DND-41 (cell line): Measurements from ENCODE around the gene KIF5B.

Experiments
- ATAC-seq: fragments of 200-7000 bp; cut with Tn5 transposase; 3 replicates; pipeline ENCODE4 v1.9.1; 2021; ENCODE audit warnings: low read depth; ENCODE audit not compliant: insufficient read depth
- DNase-seq: peaks from one replicate; pipeline ENCODE4 v3.0.0-alpha.2; 2020
- H2AFZ ChIP-seq: 2 replicates; pipeline ENCODE4 v1.6.0; 2012; ENCODE audit warnings: low read depth, low read length
- H3K27ac ChIP-seq: 2 replicates; pipeline ENCODE4 v1.5.1; 2012; ENCODE audit warnings: low read length, inconsistent platforms
- H3K27me3 ChIP-seq: fragments of 200-600 bp; sonication (generic); 2 replicates; pipeline ENCODE4 v1.6.0; 2012; ENCODE audit warnings: low read length, mild to moderate bottlenecking, inconsistent platforms; ENCODE audit not compliant: insufficient read depth, poor library complexity
- H3K36me3 ChIP-seq: 2 replicates; pipeline ENCODE4 v1.5.1; 2012; ENCODE audit warnings: low read length, inconsistent platforms; ENCODE audit not compliant: insufficient read depth
- H3K4me1 ChIP-seq: 2 replicates; pipeline ENCODE4 v1.5.1; 2012; ENCODE audit warnings: mild to moderate bottlenecking, low read length; ENCODE audit not compliant: insufficient read depth
- H3K4me2 ChIP-seq: 2 replicates; pipeline ENCODE4 v1.6.0; 2012; ENCODE audit warnings: mild to moderate bottlenecking, moderate library complexity, low read length, inconsistent platforms; ENCODE audit not compliant: insufficient read depth
- H3K4me3 ChIP-seq, 2 experiments: fragments of 200-600 bp in 1 of 2; shearing (Covaris generic) in 1 of 2; 2 replicates each; pipeline ENCODE4 v1.5.1; 2012 to 2016; ENCODE audit warnings: inconsistent platforms in 2 of 2, low read length in 2 of 2, mild to moderate bottlenecking in 2 of 2, low read depth in 1 of 2, moderate library complexity in 1 of 2
- H3K79me2 ChIP-seq: 2 replicates; pipeline ENCODE4 v1.6.0; 2012; ENCODE audit warnings: low read length, inconsistent platforms; ENCODE audit not compliant: insufficient read depth
- H3K9ac ChIP-seq: 2 replicates; pipeline ENCODE4 v1.6.0; 2012; ENCODE audit warnings: low read depth, mild to moderate bottlenecking, inconsistent platforms, low read length, moderate library complexity
- H3K9me3 ChIP-seq: 2 replicates; pipeline ENCODE4 v1.5.1; 2012; ENCODE audit warnings: low read length, moderate library complexity, mild to moderate bottlenecking, inconsistent platforms; ENCODE audit not compliant: insufficient read depth, severe bottlenecking
- H4K20me1 ChIP-seq: 2 replicates; pipeline ENCODE4 v1.6.0; 2012; ENCODE audit warnings: low read length; ENCODE audit not compliant: insufficient read depth
- CTCF ChIP-seq: IDR thresholded peaks from 2 replicates; pipeline ENCODE4 v1.5.1; 2012; ENCODE audit warnings: borderline replicate concordance, low read length, moderate library complexity, mild to moderate bottlenecking; ENCODE audit not compliant: poor library complexity, severe bottlenecking; ENCODE audit errors: extremely low read depth
- EZH2 ChIP-seq: IDR thresholded peaks from 3 replicates; pipeline ENCODE4 v1.6.1; 2012; ENCODE audit warnings: borderline replicate concordance, low read depth, mild to moderate bottlenecking, moderate library complexity, low read length, inconsistent platforms; ENCODE audit not compliant: severe bottlenecking

KIF5B gene

GRCh38 chr10:32056136-32057035 is at the start of gene KIF5B:
Gene KIF5B, minus strand, starts transcription at chr10:32056425. Its CDS starts 452 bp downstream, at chr10:32055973.
- peaks cover 47% of the 10 kb centered on the region for H3K4me1 ChIP-seq
- DNase-seq (peak; percentile 90), ATAC-seq (peak; percentile 86)
- peak within 1 kb of the TSS; percentile 81 for H3K4me2 ChIP-seq
- H4K20me1 ChIP-seq: peaks cover 42% of the 10 kb centered on the region
- H3K79me2 ChIP-seq: peaks cover 57% of the 10 kb centered on the region
- peak within 1 kb of the TSS; percentile 92 for H2AFZ ChIP-seq
- H3K4me3 ChIP-seq: peak within 1 kb of the TSS; percentile 67 to 94
- peaks cover 27% of the 10 kb centered on the region for H3K36me3 ChIP-seq
- H3K27ac ChIP-seq: peak within 1 kb of the TSS; percentile 98
- H3K27me3 ChIP-seq: no peaks in the 10 kb centered on the region
- TF ChIP-seq EZH2 (no peak), CTCF (no peak)
- no peaks in the 10 kb centered on the region for H3K9me3 ChIP-seq
- H3K9ac ChIP-seq: peak within 1 kb of the TSS; percentile 96

GRCh38 chr10:32105782-32106382 is 49.7 kb upstream of the KIF5B start:
- Histone ChIP-seq H3K4me2 (no peak overlapping the region), H2AFZ (no peak overlapping the region), H3K9ac (no peak overlapping the region), H3K4me1 (no peaks in the 10 kb centered on the region), H3K4me3 (no peak overlapping the region), H3K36me3 (no peaks in the 10 kb centered on the region), H4K20me1 (no peaks in the 10 kb centered on the region), H3K9me3 (no peaks in the 10 kb centered on the region), H3K27ac (no peak overlapping the region), H3K27me3 (no peaks in the 10 kb centered on the region), H3K79me2 (no peaks in the 10 kb centered on the region)
- no peak for TF ChIP-seq EZH2
- TF ChIP-seq CTCF: no peak
- ATAC-seq (no peak), DNase-seq (no peak)

GRCh38 chr10:32104622-32105509 is 48.6 kb upstream of the KIF5B start:
- Histone ChIP-seq H3K4me3 (no peak overlapping the region), H3K36me3 (no peaks in the 10 kb centered on the region), H3K4me1 (no peaks in the 10 kb centered on the region), H4K20me1 (no peaks in the 10 kb centered on the region), H3K27me3 (no peaks in the 10 kb centered on the region), H3K79me2 (no peaks in the 10 kb centered on the region), H3K4me2 (no peak overlapping the region), H3K9ac (no peak overlapping the region), H2AFZ (no peak overlapping the region), H3K9me3 (no peaks in the 10 kb centered on the region), H3K27ac (no peak overlapping the region)
- no peak for DNase-seq
- no peak for TF ChIP-seq CTCF
- no peak for TF ChIP-seq EZH2
- ATAC-seq: no peak
